ENCODE results near the gene NEGR1. TPM values are rescaled to one million over a fixed set of nuclear protein-coding genes. Genes with fewer than 3 reads are reported as not detected.
A peak's percentile ranks its signal among the peaks of the same experiment; 100 is the strongest.

Gene NEGR1
- total RNA-seq, 4 donors from 2014 or later, result 33.3 to 73.0 (median 54.1) TPM

- no peak overlapping the region for H3K27ac ChIP-seq
- H3K36me3 ChIP-seq, result no peaks in the 10 kb centered on the region
- H3K4me3 ChIP-seq, result no peak overlapping the region
- no peaks in the 10 kb centered on the region for H3K9me3 ChIP-seq
- H3K4me1 ChIP-seq, result peaks cover 0 to 4% (median 0%) of the 10 kb centered on the region in 3 donors
- no peak for ATAC-seq
- no peaks in the 10 kb centered on the region for H3K27me3 ChIP-seq
- peak in 2 of 4 experiments; percentile 23 to 37 for TF ChIP-seq CTCF (IDR thresholded peaks at IDR 0.05)
- TF ChIP-seq EP300 (IDR thresholded peaks at IDR 0.05), result no peak
- 45 to 53% methylated on average over 3 of the region's 3 CpGs for WGBS, 2 donors (ENCODE audit: low coverage in 1 of 2)
Measured at GRCh38 chr1:71587961-71588360, 694.4 kb downstream of the NEGR1 start.

DNA sequence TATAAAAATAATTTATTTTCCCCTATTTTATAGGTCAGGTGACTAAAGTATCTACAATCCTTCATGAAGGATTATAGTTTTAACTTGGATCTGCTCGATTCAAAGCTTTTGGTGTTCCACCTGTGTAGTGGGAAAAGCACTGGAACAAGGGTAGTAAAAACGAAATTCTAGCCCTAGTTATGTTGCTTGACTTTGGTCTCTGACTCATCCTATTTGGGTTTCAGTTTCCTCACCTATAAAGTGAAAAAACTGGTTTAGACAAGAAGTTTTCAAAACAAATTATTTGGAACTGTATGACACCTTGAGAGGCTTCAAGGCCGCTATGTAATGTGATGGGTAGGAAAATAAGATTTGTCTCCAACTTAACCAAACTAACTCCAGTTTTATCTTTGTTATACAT, 696.3 kb downstream of the NEGR1 start:
- 67 to 85% methylated on average over 3 of the region's 3 CpGs for WGBS, 2 donors (ENCODE audit: low coverage in 1 of 2)
- Histone ChIP-seq H3K4me1 (peaks cover 0 to 4% (median 0%) of the 10 kb centered on the region in 3 donors), H3K4me3 (no peak overlapping the region), H3K9me3 (no peaks in the 10 kb centered on the region), H3K27me3 (no peaks in the 10 kb centered on the region), H3K27ac (no peak overlapping the region), H3K36me3 (no peaks in the 10 kb centered on the region)
- ATAC-seq, result no peak
- TF ChIP-seq CTCF (IDR thresholded peaks at IDR 0.05) (no peak), POLR2AphosphoS5 (IDR thresholded peaks at IDR 0.05) (no peak), EP300 (IDR thresholded peaks at IDR 0.05) (no peak), POLR2A (IDR thresholded peaks at IDR 0.05) (no peak)

- Histone ChIP-seq H3K4me1 (peaks cover 0 to under 1% (median 0%) of the 10 kb centered on the region in 3 donors), H3K9me3 (no peaks in the 10 kb centered on the region), H3K27me3 (no peaks in the 10 kb centered on the region), H3K36me3 (no peaks in the 10 kb centered on the region), H3K4me3 (no peak overlapping the region), H3K27ac (no peak overlapping the region)
- no peak for TF ChIP-seq EP300 (IDR thresholded peaks at IDR 0.05)
- no peak for TF ChIP-seq POLR2AphosphoS5 (IDR thresholded peaks at IDR 0.05)
- TF ChIP-seq CTCF (IDR thresholded peaks at IDR 0.05), result no peak
- no peak for TF ChIP-seq POLR2A (IDR thresholded peaks at IDR 0.05)
- no peak for ATAC-seq
- 88 to 94% methylated on average over 2 of the region's 2 CpGs for WGBS, 2 donors (ENCODE audit: low coverage in 1 of 2)
Measured at GRCh38 chr1:71583756-71584155, 698.6 kb downstream of the NEGR1 start.

- no peak for TF ChIP-seq CTCF (IDR thresholded peaks at IDR 0.05)
- no peak for TF ChIP-seq POLR2A (IDR thresholded peaks at IDR 0.05)
- TF ChIP-seq EP300 (IDR thresholded peaks at IDR 0.05), result no peak
Measured at GRCh38 chr1:71582673-71583072, 699.7 kb downstream of the NEGR1 start.

GRCh38 chr1:71577451-71578131, 704.7 kb downstream of the NEGR1 start:
- 73 to 83% methylated on average over 3 of the region's 3 CpGs for WGBS, 2 donors (ENCODE audit: low coverage in 1 of 2)
- TF ChIP-seq EP300 (IDR thresholded peaks at IDR 0.05) (no peak), POLR2AphosphoS5 (IDR thresholded peaks at IDR 0.05) (no peak), CTCF (IDR thresholded peaks at IDR 0.05) (no peak), POLR2A (IDR thresholded peaks at IDR 0.05) (no peak)
- Histone ChIP-seq H3K4me1 (no peaks in the 10 kb centered on the region), H3K27ac (no peak overlapping the region), H3K4me3 (no peak overlapping the region), H3K9me3 (no peaks in the 10 kb centered on the region), H3K27me3 (no peaks in the 10 kb centered on the region), H3K36me3 (no peaks in the 10 kb centered on the region)
- no peak for ATAC-seq

More at GRCh38 chr1:71582673-71583072, 699.7 kb downstream of the NEGR1 start:
- no peak overlapping the region for H3K4me3 ChIP-seq
- no peak overlapping the region for H3K27ac ChIP-seq
- no peaks in the 10 kb centered on the region for H3K27me3 ChIP-seq
- no peak for ATAC-seq
- no peaks in the 10 kb centered on the region for H3K36me3 ChIP-seq
- H3K9me3 ChIP-seq, result no peaks in the 10 kb centered on the region
- H3K4me1 ChIP-seq, result no peaks in the 10 kb centered on the region
- WGBS, 2 donors (ENCODE audit: low coverage in 1 of 2), result 93 to 97% methylated on average over 3 of the region's 3 CpGs

All from gastroesophageal sphincter (tissue), 4 donors.